Gastroesophageal sphincter (tissue), 3 donors: Measurements from ENCODE around the gene ACBD6.

Experiments used
- EP300 ChIP-seq: sonication (generic); formaldehyde crosslinking; IDR thresholded peaks from one replicate; pipeline ENCODE4 v1.6.1; 2017; ENCODE audit warnings: antibody characterized with exemption, mild to moderate bottlenecking
- TF ChIP-seq, protein P1 (sequence below), 4 experiments: fragments of 200-600 bp in 2 of 4; fragments of 450-650 bp in 2 of 4; sonication (generic) in 1 of 4; IDR thresholded peaks; one replicate each; pipeline ENCODE4 v1.5.1; 2017 to 2019; ENCODE audit warnings: antibody characterized with exemption in 4 of 4, mild to moderate bottlenecking in 2 of 4, moderate library complexity in 2 of 4

DNA sequence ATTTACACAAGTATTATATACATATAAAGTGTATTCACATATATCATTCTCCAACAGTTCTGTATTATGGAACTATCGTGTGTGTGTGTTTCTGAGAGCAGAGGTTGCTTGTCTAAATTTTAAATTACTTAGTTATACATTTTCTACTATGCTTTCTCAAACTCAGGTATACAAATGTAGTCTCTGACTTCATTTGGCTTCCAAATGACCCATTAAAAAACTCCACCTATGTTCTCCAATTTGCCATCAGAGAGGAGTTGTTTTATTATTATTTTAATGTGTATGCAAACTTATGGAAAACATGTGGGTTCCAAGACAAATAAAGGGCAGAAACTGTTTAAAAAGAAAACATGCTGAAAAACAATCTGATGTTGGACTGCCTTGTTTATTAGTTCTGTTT, 131.8 kb downstream of the ACBD6 start:
- TF ChIP-seq, protein P1, sequence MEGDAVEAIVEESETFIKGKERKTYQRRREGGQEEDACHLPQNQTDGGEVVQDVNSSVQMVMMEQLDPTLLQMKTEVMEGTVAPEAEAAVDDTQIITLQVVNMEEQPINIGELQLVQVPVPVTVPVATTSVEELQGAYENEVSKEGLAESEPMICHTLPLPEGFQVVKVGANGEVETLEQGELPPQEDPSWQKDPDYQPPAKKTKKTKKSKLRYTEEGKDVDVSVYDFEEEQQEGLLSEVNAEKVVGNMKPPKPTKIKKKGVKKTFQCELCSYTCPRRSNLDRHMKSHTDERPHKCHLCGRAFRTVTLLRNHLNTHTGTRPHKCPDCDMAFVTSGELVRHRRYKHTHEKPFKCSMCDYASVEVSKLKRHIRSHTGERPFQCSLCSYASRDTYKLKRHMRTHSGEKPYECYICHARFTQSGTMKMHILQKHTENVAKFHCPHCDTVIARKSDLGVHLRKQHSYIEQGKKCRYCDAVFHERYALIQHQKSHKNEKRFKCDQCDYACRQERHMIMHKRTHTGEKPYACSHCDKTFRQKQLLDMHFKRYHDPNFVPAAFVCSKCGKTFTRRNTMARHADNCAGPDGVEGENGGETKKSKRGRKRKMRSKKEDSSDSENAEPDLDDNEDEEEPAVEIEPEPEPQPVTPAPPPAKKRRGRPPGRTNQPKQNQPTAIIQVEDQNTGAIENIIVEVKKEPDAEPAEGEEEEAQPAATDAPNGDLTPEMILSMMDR (IDR thresholded peaks at IDR 0.05) = no peak
- TF ChIP-seq EP300 = no peak
